Stimulated activated CD4-positive, alpha-beta T cell treated with anti-CD3 and anti-CD28 coated beads, Interleukin-12 subunit alpha, Interleukin-12 subunit beta, amount 100 ng/mL, for 24 hours (primary cell): ENCODE results near the gene SPDYE3.
"Not testable (repeated sequence)": the region's sequence is repeated elsewhere in the genome, so short reads cannot be mapped to it uniquely, and the experiment has no call there.

ENCODE experiments used
- DNase-seq, 2 experiments: peaks; one replicate each; pipeline ENCODE4 v3.0.0-alpha.2; 2020; ENCODE audit warnings: low read depth in 2 of 2

Gene SPDYE3, protein sequence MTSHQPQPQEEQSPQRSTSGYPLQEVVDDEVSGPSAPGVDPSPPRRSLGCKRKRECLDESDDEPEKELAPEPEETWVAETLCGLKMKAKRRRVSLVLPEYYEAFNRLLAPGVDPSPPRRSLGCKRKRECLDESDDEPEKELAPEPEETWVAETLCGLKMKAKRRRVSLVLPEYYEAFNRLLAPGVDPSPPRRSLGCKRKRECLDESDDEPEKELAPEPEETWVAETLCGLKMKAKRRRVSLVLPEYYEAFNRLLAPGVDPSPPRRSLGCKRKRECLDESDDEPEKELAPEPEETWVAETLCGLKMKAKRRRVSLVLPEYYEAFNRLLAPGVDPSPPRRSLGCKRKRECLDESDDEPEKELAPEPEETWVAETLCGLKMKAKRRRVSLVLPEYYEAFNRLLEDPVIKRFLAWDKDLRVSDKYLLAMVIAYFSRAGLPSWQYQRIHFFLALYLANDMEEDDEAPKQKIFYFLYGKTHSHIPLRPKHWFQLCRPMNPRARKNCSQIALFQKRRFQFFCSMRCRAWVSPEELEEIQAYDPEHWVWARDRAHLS

DNA sequence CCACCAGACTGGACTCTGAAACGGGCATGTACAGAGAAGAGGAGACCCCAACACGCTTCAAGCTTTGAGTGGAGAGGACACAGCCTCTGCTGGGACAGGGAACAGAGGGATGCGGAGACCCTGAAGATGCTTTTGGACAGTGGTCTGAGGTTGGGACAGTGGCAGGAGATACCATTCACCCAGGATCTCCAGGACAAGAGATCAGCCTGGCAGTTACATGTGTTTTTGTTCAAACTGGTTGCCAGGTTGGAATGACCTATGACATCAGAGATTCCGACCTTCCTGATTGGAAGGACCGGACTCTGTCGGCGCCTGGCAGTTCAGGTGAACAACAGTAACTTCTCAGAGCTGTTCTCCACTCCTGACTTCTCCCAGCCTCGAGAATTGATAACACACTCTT lies at the start of gene SPDYE3:
Gene SPDYE3, plus strand, starts transcription at position 301 of the 400 bp plus-strand sequence. CDS start 184 bp downstream, outside the sequence.
- DNase-seq, result not testable (repeated sequence)

DNA sequence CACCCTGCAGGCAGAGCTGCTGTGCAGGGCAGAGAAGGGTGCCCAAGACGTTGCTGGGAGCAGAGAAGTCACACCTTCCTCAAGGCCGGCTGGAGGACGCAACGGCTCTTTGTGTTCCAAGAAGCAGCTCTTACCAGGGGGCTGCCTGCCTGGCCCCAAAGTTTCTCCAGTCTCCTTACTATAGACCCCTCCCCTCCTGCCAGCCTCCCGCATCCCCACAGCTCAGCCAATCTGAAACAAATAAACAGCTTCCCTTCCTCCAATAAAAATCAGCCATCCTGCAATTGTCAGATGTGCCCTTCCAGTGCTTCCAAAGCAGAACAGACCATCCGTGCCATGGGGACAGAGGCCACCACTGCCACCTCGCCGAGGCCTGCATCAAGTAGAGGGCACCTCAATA lies 47.5 kb upstream of the SPDYE3 start:
- not testable (repeated sequence) for DNase-seq

DNA sequence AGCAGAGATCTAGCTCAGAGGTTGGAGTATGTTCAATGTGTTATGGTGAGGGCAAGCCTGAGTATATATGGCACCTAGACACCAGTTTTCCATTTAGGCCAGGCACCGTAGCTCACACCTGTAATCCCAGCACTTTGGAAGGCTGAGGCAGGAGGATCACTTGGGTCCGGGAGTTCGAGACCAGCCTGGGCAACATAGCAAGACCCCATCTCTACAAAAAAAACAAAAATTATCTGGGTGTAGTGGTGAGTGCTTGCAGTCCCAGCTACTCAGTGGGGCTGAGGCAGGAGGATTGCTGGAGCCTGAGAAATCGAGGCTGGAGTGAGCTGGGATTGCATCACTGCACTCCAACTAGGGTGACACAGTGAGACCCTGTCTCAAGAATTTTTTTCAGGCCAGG lies 44.6 kb upstream of the SPDYE3 start:
- not testable (repeated sequence) for DNase-seq

DNA sequence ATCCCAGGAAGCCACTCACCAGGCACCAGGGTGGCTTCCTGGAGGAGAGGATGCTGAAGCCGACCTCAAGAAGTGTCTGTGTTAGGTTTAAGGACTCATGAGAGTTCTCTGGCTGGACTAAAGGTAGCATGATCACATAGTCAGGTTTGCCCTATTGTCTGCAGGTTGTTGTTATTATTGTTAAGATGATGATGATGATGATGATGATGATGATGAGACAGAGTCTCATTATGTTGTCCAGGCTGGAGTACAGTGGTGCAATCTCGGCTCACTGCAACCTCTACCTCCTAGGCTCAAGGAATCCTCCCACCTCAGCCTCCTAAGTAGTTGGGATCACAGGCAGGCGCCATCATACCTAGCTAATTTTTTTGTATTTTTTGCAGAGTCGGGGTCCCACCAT lies 43.3 kb upstream of the SPDYE3 start:
- not testable (repeated sequence) for DNase-seq

DNA sequence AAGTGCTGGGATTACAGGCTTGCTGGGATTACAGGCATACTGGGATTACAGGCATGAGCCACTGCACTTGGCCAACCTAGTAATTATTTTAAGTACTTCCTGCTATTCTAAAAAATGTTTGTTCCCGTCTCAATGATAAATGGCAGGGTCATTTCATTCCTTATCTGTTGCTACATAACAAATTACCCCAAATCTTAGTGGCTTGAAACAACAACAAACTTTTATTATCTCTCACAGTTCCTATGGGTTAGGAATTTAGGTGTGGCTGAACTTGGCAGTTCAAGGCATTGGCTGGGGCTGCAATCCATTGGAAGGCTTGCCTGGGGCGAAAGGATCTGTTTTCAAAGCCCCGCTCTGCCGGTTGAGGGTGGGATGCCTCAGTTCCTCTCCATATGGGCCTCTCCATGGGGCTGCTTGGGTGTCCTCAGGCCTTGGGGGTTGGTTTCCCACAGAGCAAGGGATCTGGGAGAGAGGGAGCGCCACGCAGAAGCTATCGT lies 42.8 kb upstream of the SPDYE3 start:
- not testable (repeated sequence) for DNase-seq

DNA sequence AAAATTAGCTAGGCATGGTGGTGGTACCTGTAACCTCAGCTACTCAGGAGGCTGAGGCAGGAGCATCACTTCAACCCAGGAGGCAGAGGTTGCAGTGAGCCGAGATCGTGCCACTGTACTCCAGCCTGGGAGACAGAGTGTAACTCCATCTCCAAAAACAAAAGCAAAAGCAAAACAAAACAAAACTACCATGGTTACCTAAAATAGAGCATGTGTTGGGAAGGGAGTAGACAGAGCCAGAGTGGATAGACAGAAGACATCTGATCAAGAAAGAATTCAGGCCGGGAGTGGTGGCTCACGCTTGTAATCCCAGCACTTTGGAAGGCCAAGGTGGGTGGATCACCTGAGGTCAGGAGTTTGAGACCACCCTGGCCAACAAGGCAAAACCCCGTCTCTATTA lies 41.7 kb upstream of the SPDYE3 start:
- DNase-seq, result not testable (repeated sequence)

DNA sequence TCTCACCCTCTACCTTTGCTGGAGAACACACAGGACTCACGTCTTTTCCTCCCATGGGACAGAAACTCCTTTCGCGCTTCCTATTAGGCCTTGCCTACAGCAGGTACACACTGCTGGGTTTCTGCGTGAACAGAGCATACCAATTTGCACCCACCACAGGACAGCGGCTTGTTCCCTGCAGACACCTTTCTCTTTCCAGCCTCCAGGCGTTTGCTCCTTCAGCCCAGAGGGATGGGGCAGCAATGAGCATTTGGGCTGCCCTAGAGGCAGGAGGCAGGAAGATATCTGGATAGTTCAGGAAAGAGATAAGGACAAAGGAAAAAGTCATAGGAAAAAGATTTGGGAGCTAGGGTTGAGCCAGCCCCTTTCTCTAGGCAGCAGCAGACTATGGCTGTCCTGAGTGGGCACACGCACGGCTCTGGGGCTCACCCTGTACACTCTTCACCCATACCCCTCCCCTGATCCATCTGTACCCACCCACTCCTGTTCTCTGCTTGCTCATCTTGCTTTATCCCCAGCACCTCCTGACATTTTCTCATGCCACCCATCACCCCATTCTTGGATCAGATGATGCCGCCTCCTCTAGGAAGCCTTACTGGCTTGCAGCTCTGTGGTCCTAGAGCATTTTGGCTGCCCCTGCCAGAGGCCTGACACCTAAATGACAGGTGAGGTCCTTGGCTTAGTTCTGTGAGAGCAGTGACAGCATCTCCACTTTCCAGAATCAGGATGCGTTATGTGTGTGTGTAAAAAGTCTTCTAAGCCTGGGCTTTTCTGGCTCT lies 40.7 kb upstream of the SPDYE3 start:
- no peak for DNase-seq

DNA sequence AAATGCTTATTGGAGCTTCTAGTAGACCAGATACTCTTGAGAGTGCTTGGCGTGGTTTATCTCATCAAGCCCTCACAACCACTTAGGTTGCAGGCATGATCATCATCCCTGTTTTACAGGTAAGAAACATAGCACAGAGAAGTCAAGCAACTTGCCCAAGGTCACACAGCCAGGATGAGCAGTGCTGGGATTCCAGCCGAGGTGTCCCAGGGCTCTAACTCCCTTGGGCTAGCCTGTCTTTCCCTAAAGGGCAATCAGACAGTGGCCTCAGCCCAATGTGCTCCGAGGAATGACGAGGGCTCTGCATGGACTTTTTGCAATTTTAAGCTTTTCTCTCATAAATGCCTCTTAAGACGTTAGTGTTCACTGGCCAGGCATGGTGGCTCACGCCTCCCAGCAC lies 39.9 kb upstream of the SPDYE3 start:
- DNase-seq, result no peak

DNA sequence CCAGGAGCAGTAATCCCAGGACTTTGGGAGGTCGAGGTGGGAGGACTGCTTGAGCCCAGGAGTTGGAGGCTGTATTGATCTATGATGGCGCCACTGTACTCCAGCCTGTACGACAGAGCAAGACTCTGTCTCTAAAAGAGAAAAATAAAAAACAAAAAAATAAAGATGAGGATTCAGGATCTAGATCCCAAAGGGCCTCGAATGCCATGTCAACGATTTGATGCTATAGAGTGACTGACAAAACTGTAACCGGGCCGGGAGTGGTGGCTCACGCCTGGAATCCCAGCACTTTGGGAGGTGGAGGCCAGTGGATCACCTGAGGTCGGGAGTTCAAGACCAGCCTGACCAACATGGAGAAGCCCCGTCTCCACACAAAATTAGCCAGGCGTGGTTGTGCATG lies 38.6 kb upstream of the SPDYE3 start:
- not testable (repeated sequence) for DNase-seq

DNA sequence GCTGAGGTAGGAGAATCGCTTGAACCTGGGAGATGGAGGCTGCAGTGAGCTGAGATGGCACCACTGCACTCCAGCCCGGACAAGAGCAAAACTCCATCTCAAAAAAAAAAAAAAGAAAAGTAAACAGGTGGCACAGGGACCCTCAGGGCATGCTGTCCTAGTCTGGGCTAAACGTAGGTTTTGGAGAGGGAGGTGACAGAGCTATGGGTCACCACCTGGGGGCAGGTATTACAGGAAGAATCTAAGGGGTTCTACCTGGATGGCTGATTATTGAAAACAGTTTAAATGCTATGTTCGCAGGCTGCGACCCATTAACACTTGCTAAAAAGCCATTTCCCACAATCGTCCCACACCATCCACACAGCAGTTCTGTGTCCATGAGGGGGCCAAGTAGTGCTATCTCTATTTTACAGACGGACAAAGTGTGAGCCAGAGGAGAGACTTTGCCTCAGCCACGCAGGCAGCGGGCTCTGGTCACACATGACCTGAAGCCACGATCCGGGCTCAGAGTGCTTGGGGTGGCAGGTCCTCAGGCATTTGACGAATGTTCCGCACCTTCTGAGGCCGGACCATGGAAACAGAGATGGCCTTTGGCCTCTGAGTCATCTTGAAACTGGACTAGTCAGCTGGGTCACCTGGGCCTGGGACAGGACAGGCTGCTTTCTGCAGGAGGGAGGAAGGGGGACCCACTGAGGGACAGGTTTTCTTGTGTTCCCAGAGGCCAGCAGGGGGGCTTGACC lies 38.0 kb upstream of the SPDYE3 start:
- not testable (repeated sequence) for DNase-seq

DNA sequence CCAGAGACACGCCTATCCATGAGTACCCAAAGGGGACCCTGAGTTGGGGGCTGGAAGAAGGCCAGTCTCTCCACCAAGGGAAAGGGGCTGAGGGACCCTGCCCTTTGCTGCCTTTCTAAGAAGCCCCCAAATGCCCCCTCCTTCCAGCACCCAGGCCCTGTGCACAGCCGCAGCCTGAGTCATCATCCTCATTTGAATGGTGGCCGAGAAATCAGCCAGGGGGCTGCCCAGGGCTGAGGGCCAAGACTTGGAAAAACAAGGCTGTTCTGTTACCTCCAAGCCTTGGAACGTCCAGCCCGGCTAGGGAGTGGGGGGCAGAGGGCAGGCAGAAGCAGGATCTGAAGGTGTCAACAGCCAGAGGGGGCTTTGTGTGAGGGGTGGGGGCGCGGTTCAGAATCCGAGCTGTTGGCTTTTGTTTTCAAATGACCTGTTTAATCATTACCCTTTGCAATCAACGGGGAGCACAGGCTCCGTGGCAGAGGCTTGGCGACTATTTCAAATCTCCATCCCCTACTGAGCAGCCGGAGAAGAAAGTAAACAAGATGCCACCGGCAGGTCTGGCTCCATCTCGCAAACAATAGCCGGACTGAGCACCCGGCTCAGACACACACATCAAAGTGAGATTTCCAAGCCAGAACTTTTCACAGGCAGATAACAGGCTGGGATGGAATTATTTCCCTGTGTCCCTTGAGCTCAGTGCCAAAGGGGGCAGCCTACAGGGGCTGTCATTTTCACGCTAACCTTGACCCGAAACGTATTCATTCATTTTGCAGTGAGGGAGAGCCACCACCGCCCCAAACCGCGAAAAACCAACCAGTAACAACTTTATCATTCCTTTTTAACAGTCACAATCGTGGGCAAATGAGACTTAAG lies 37.2 kb upstream of the SPDYE3 start:
- not testable (repeated sequence) for DNase-seq

DNA sequence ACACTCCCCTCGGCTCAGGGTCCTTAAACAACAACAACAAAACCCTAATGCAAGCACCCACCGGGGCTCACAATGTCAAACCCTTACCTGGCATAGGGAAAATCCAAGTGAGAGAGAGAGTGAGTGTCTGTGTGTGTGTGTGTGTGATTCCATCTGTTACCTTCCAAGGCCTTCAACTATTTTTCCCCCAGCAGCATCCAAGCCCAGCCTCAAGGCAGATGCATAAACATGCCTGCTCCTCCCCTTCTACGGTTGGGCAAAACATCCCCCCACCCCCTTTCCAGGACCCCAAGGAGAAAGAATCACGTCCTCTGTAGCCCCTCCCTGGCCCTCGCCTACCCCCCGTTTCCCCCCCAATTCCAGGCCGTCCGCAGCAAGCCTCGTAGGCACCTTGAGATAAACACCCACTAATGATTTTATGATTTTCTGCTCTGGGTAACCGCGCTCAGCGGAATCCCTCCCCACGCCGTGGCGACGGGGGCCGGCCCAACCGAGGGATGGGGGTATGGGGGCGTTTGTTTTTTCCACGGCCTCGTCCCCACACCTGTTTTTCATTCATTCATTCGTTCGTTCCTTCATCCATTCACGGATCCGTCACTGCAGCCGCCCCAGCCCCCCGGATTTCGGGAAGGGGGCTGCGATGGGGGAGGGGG lies 36.4 kb upstream of the SPDYE3 start:
- DNase-seq, result not testable (repeated sequence)

DNA sequence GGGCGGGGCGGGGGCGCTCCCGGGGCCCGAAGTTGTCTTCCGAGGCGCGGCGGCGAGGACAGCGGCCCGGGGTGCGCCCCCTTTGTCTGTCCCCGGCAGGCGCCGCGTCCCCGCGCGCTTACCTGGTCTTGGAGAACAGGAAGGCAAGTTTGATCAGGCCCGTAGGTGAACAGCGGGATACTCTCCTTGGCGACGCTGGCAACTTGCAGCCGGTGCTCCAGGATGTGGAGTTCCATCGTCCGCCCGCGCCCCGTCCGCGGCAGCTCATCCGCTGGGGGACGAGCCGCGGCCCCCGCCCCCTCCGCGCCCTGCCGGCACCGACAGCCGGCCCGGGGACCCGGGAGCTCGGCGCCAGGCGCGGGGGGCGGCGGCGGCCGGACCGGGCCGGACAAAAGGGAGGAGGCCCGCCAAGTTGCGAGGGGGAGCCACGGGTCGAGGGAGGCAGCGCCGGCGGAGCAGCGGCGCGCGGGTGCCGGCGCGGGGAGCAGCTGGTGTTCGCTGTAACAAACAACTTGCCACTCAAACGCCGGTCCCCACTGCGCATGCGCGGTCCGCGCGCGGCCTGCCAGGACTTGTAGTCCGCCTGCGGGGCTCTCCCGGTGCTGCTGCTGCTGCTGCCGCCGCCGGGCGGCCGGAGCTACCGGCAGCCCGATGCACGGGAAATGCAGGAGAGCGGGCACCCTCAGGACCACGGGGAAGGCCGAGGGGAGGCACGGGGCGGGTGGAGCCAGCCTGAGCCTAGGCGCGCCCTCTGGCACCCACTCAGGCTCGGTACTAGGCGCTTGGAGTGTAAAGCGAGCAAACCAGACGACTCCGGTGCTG lies 35.6 kb upstream of the SPDYE3 start:
- peak; percentile 96 for DNase-seq

DNA sequence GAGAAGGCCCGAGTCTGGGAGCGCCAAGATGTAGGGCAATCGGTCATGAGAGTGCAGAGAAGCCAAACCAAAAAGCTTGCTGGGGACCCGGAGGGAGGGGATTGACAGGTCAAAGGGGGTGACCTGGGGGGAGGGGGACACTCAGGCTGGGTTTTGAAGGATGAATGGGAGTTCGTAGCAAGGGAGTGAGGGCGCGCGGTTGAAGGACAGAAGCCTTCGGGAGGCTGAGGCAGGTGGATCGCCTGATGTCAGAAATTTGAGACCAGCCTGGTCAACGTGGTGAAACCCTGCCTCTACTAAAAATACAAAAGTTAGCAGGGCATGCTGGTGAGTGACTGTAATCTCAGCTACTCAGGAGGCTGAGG lies 35.0 kb upstream of the SPDYE3 start:
- DNase-seq, result not testable (repeated sequence)

DNA sequence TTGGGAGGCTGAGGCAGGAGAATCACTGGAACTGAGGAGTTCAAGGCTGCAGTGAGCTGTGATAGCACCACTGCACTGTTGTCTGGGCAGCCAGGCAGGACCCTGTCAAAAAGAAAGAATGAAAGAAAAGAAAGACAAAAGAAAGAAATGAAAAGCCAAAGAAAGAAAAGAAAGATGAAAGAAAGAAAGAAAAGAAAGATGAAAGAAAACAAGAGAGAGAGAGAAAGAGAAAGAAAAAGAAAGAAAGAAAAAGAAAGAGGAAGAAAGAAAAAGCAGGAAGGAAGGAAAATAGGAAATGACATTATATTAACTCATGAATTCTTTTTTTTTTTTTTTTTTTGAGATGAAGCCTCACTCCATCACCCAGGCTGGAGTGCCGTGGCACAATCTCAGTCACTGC lies 32.4 kb upstream of the SPDYE3 start:
- DNase-seq, result no peak

DNA sequence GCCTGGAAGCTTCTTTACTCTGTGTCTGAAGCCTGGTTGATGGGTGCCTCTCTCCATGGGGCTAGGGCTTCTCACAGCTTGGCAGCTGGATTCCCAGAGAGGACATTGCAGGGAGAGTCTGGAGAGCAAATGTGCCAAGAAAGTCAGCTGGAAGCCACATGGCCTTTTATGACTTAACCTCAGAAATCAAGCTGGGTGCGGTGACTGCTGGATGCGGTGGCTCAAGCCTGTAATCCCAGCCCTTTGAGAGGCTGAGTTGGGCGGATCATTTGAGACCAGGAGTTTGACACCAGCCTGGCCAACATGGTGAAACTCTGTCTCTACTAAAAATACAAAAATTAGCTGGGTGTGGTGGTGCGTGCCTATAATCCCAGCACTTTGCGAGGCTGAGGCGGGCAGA lies 31.4 kb upstream of the SPDYE3 start:
- DNase-seq, result not testable (repeated sequence)

DNA sequence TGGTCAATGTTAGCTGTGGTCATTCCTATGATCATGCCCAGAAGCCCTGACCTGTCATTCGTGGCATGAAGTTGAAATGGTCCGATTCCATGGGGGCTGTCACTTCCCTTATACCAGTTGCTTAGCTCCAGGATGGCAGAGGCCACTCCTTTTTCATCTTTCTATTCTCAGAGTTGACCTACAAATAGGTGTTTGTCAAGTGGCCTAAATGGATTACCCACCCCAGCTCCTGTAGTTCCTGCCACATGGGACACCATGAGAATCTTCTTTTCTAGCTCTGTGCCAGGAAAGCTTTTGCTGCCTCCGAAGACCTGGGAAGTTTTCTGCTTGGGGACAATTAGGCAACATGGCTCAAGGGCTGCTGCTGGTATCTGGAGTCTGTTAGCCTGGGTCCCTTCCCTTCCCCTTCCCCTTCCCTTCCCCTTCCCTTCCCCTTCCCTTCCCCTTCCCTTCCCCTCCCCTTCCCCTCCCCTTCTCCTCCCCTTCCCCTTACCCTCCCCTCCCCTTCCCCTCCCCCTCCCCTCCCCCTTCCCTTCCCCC lies 25.4 kb upstream of the SPDYE3 start:
- DNase-seq, result not testable (repeated sequence)

DNA sequence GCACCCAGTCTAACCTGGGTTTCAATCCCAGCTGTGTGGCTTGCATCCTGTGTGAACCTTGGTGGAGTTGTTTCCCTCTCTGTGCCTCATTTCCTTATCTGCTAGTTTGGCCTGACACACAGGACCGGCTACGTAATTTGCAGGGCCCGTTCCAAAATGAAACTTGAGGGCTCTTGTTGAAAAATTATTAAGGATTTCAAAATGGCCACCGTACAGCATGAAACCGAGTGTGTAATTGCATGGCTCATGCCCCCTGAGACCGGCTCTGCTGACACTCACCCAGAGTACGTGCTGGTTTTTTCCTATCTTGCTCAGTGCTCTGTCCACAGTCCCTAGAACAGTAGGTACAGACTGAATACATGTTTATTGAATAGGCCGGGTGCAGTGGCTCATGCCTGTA lies 24.4 kb upstream of the SPDYE3 start:
- not testable (repeated sequence) for DNase-seq
